Hematopoietic multipotent progenitor cell treated with erythropoietin and hydrocortisone succinate and interleukin-3 and kit ligand, for 8 days (in vitro differentiated cells): ENCODE results near the gene LRBA.
"Not testable (repeated sequence)": the region's sequence is repeated elsewhere in the genome, so short reads cannot be mapped to it uniquely, and the experiment has no call there.

Source experiments
- DNase-seq: peaks from one replicate; pipeline ENCODE4 v3.0.0-alpha.2; 2015

The LRBA gene

DNA sequence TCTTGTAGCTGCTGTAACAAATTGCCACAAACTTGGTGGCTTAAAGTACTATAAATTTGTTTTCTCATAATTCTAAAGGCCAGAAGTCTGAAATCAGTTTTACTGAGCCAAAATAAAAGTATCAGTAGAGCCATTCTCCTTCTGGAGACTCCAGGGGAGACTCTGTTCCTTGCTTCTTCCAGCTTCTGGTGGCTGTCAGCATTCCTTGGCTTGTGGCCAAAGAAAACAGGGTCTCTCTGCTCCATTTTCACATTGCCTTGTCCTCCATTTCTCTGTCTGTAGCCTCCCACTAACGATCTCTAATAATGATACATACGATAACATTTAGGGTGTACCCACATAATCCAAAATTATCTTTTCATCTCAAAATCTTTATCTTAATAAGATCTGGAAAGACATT, 232.8 kb downstream of the LRBA start:
- DNase-seq = no peak

- no peak for DNase-seq
Observed at GRCh38 chr4:150781191-150781590, 233.9 kb downstream of the LRBA start.

DNA sequence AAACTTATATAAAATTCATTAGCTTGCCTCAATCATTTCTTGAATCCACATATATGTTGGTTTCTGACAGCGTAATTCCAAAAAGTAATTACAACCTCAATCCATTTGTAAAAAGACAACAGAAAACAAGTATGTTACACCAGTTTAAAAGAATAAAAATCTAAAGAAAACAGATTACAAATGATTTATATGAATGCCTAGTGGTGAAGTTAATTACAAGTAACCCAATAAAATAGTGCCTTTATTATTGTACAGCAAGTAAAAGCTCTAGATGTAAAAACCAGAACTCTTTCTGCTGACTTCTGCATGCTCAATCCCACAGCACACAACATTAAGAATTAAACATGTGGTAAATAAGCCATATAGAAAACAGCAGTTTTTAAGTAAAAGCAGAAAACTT, 235.4 kb downstream of the LRBA start:
- no peak for DNase-seq

- DNase-seq = peak; percentile 91
Observed at GRCh38 chr4:150773729-150774449, 241.2 kb downstream of the LRBA start.

DNA sequence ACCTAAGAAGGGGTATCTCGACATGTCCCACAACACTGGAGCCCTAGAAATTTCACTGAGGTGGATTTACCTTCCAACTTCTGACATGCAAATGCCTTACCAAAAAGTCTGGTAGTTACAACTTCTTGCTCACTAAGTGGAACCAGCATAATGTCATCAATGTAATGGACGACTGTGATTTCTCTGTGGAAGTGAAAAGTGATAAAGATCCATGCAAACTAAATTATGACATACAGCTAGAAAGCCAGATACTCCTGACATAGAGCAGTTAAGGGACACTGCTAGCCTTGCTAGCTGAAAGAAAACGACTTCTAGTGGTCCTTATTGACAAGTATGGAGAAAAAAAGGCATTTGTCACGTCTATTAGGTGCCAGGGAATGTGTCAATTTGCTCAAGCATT, 242.1 kb downstream of the LRBA start:
- DNase-seq = no peak

- peak; percentile 69 for DNase-seq
Observed at GRCh38 chr4:150771382-150771781, 243.7 kb downstream of the LRBA start.

DNA sequence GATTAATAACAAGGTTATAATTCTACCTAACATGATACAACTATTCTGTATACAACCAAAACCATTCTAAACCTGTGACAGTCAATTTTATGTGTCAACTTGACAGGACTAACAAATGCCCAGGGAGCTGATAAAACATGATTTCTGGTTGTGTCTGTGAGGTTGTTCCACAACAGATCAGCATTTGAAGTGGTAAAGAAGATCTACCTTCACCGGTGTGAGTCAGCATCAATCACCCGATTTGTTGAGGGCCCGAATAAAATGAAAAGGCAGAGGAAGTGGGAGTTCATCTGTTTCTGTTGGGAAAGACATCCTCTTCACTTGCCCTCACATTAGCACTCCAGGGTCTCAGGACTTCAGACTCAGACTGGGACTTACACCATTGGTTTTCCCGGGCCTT, 245.2 kb downstream of the LRBA start:
- no peak for DNase-seq

GRCh38 chr4:150769248-150769647, 245.8 kb downstream of the LRBA start:
- peak; percentile 47 for DNase-seq

- no peak for DNase-seq
Observed at GRCh38 chr4:150768497-150768896, 246.6 kb downstream of the LRBA start.

GRCh38 chr4:150765216-150765615, 249.9 kb downstream of the LRBA start:
- no peak for DNase-seq

DNA sequence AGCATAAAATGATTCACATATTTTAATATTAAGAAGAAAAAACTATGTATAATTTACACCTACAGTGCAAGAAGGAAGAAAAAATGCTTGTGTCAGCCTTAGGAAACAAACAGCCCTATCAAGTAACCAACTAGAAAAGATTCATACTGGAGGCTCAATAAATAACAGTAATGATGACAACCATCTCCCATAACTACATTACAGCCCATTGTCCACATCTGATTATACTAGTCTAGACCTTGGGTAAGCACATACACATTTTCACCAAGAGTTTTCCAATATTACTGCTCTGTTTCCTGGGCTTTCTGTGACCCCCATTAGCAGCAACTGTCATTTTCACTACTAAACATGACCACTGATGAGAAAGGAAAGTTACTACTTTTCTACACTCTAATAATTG, 263.4 kb downstream of the LRBA start:
- DNase-seq = no peak

GRCh38 chr4:150750824-150751223, 264.3 kb downstream of the LRBA start:
- no peak for DNase-seq

DNA sequence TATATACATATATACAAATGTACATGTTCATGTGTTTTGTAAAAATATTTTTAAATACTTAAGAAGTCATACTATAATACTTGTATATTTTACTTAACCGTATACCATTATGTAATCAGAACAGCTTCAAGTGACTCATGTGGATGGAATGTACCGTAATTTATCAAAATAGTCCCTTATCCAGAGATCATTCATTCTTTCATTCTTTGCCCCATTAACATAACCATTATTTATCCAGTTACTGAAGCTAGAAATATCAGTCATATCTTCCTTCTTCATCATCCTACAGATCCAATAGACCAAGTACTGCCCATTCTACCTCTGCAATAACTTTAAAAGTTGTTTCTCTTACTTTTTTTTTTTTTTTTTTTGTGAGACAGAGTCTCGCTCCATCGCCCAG, 268.9 kb downstream of the LRBA start:
- DNase-seq = no peak

DNA sequence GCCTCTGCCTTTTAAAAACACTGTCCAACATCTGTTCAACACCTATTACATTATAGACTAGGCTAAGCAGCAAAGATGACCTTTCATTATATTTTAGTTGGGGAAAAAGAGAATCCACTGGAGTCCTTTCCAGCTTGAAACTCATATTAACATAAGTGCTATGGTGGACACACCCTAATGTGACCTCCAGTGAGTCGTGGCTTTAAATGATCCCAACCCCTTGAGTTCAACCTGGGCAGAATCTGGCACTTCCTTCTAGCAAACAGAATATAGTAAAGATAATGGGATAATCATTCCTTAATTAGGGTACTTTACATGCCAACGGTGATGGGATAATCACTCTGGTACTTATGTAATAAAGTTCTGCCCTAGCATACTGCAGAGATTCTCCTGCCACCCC, 270.5 kb downstream of the LRBA start:
- DNase-seq = no peak

DNA sequence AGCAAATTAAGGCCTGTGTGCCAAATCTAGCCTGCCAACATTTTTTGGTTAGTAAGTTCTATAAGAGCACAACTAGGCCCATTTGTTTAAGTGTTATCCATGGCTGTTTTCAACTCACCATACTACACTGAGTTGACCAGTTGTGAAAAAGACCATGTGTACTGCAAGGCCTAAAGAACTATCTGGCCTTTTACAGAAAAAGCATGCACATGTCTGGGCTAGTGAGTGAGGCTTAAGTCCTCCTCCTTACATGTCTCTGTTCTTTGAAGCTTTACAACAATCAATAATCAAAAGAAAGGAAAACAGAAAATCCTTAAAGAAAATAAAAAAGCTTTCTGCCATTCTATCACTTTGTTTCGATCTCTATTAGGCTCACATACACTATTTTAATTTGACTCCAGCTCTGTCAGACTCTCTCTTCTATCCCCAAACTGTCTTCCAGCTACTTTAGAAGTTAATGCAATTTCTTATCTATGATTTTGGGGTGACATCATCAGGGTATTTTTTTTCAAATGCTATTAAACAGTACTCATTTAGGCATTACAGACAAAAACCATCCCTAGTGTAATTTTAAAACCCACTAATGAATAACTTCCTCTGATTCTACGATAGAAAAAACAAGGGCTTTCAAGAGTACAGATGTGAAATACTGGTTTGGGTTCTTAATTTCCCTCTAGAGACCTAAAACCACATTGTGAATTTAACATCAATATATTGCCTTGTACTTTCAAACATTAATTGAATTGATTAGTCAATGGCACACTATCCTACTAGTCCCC, 271.3 kb downstream of the LRBA start:
- no peak for DNase-seq

GRCh38 chr4:150742930-150743329, 272.2 kb downstream of the LRBA start:
- DNase-seq = not testable (repeated sequence)

- DNase-seq = no peak
Observed at GRCh38 chr4:150739591-150739990, 275.5 kb downstream of the LRBA start.

DNA sequence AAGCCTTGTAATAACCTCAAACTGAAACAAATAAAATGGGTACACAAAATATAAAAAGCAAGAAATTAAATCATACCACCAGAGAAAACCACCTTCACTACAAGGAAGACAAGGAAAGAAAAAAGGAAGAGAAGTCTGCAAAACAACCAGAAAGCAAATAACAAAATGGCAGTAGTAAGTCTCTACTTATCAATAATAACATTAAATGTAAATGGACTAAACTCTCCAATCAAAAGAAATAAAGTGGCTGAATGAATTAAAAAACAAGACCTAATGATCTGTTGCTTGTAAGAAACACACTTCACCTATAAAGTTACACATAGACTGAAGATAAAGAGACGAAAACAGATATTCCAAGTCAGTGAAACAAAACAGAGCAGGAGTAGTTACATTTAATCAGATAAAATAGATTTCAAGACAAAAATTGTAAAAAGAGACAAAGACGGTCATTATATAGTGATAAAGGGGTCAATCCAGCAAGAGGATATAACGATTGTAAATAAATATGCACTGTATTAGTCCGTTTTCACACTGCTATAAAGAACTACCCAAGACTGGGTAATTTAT, 289.0 kb downstream of the LRBA start:
- no peak for DNase-seq

DNA sequence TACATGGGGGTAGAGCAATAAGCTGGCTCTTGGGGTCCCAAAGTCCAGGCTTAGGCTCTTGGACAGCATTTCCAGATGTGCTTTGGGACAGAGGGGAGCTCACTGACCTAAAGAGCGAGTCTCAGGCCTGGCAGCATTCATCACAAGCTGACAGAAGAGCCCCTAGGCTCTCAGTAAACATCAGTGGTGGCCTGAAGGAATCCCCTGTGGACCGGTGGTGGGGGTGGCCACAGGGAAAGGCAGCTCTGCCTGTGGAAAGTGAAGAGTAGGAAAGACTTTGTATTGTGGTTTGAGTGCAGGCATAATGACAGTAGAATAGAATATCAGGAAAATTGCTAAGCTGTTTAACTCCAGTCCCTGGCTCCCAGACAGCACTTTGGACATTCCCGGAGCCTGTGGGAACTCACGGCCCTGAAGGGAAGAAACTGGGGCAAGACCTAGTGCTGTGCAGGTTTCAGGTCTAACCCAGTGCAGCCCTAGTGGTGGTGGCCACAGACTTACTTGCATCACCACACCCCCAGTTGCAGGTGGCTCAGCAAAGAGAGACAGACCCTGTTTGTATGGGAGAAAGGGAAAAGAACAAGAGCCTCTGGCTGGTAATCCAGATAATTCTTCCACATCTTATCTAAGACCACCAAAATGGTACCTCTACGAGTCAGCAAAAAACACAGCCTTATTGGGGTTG, 291.2 kb downstream of the LRBA start:
- DNase-seq = no peak

GRCh38 chr4:150722908-150723362, 292.1 kb downstream of the LRBA start:
- peak; percentile 83 for DNase-seq

DNA sequence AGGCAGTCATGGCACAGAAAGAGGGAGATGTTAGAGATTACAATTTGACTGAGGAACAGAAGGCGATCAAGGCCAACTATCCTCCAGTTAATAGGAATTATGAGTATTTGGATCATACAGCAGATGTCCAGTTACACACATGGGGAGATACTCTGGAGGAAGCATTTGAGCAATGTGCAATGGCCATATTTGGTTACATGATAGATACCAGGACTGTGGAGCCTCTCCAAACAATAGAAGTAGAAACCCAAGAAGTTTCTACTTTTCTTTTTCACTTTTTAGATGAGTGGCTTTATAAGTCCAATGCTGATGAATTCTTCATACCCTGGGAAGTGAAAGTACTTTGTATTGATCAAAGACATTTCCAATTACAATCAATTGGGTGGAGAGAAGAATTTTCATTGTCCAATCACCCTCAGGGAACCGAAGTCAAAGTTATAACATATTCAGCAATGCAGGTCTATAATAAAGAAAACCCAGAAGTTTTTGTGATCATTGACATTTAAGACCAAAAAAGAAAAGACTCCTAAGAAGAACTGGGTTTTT, 294.0 kb downstream of the LRBA start:
- DNase-seq = no peak

DNA sequence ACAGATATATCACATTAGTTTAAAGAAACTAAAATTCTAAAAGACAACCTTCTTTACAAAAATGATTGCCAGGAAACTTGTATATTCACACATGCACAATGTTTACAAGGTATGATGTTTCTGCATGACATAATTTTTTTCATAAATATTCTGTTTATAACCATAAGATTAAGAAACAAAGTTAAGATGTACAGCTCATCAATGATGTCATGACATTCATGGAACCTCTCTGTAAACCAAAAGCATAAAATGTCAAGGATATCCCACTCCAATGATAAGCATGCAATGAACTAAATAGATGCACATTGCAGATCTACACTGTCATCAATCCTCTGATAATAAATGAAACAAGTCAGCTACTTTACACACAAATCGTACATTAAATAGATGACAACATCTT, 297.1 kb downstream of the LRBA start:
- no peak for DNase-seq
